ENCODE data around the gene TESPA1.

The TESPA1 gene

GRCh38 chr12:54984658-54985376 lies at the start of gene TESPA1:
TESPA1 (minus strand) TSS chr12:54984762; CDS start chr12:54974562, 10,200 bp downstream.
- H3K36me3 Mint-ChIP-seq = peaks cover 29 to 39% of the 10 kb centered on the region in 2 donors
- peak within 1 kb of the TSS; percentile 87 to 89 for H3K4me3 Mint-ChIP-seq
- H3K27me3 Mint-ChIP-seq = no peaks in the 10 kb centered on the region
- peak within 1 kb of the TSS; percentile 93 for H3K27ac Mint-ChIP-seq
- peaks cover 42 to 72% of the 10 kb centered on the region in 2 donors for H3K4me1 Mint-ChIP-seq
- H3K9me3 Mint-ChIP-seq = no peaks in the 10 kb centered on the region
- ATAC-seq (replicated peaks) (peak; percentile 95 to 97), DNase-seq (peak; percentile 77)

- ATAC-seq (replicated peaks) (no peak), DNase-seq (no peak)
- H3K4me1 Mint-ChIP-seq = peaks cover 33 to 38% of the 10 kb centered on the region in 2 donors
- H3K9me3 Mint-ChIP-seq = peaks cover 0 to 7% of the 10 kb centered on the region in 2 donors
- no peak overlapping the region for H3K4me3 Mint-ChIP-seq
- no peaks in the 10 kb centered on the region for H3K36me3 Mint-ChIP-seq
- no peak overlapping the region for H3K27ac Mint-ChIP-seq
- peaks cover 0 to 8% of the 10 kb centered on the region in 2 donors for H3K27me3 Mint-ChIP-seq
These were observed 49.7 kb upstream of the TESPA1 start for GRCh38 chr12:55034218-55034617.

DNA sequence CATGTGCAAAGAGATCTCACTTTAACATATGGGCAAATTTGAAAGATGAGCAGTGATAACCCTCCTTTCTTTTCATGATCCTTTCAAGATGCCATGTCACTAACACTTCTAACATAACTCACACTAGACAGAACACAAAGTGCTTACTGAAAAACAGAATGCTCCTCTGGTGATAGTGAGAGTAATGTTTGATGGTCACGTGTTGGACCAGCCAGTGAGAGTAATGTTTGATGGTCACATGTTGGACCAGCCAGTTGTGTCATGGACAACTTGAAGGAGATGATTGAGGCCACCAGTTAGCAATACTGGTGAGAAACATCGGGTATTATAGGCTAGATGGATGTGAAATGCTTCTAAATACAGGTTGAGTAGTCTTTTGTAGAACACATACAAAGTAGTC lies 40.9 kb upstream of the TESPA1 start:
- peaks cover 25 to 36% of the 10 kb centered on the region in 2 donors for H3K27me3 Mint-ChIP-seq
- DNase-seq = no peak
- no peak overlapping the region for H3K27ac Mint-ChIP-seq
- H3K36me3 Mint-ChIP-seq = no peaks in the 10 kb centered on the region
- peaks cover 0 to 1% of the 10 kb centered on the region in 2 donors for H3K4me1 Mint-ChIP-seq
- H3K9me3 Mint-ChIP-seq = no peaks in the 10 kb centered on the region
- no peak for ATAC-seq (replicated peaks)
- H3K4me3 Mint-ChIP-seq = no peak overlapping the region

- Mint-ChIP-seq H3K27ac (no peak overlapping the region), H3K4me1 (peaks cover 7 to 10% of the 10 kb centered on the region in 2 donors), H3K36me3 (no peaks in the 10 kb centered on the region), H3K27me3 (peaks cover 34 to 41% of the 10 kb centered on the region in 2 donors), H3K4me3 (no peak overlapping the region), H3K9me3 (peaks cover 0 to 1% of the 10 kb centered on the region in 2 donors)
- ATAC-seq (replicated peaks) (no peak), DNase-seq (no peak)
These were observed 40.0 kb upstream of the TESPA1 start for GRCh38 chr12:55024575-55024974.

GRCh38 chr12:55019784-55020183 lies 35.2 kb upstream of the TESPA1 start, which contains the start of gene NEUROD4:
NEUROD4 (plus strand) TSS chr12:55019974; CDS start chr12:55026440, 6,466 bp downstream.
- H3K27me3 Mint-ChIP-seq = peaks cover 41 to 47% of the 10 kb centered on the region in 2 donors
- peaks cover 12 to 14% of the 10 kb centered on the region in 2 donors for H3K4me1 Mint-ChIP-seq
- no peak within 1 kb of the TSS for H3K27ac Mint-ChIP-seq
- DNase-seq (peak; percentile 11), ATAC-seq (replicated peaks) (peak; percentile 63 to 82)
- peak within 1 kb of the TSS in 1 of 2 donors; percentile 47 for H3K4me3 Mint-ChIP-seq
- no peaks in the 10 kb centered on the region for H3K36me3 Mint-ChIP-seq
- peaks cover 0 to 1% of the 10 kb centered on the region in 2 donors for H3K9me3 Mint-ChIP-seq

DNA sequence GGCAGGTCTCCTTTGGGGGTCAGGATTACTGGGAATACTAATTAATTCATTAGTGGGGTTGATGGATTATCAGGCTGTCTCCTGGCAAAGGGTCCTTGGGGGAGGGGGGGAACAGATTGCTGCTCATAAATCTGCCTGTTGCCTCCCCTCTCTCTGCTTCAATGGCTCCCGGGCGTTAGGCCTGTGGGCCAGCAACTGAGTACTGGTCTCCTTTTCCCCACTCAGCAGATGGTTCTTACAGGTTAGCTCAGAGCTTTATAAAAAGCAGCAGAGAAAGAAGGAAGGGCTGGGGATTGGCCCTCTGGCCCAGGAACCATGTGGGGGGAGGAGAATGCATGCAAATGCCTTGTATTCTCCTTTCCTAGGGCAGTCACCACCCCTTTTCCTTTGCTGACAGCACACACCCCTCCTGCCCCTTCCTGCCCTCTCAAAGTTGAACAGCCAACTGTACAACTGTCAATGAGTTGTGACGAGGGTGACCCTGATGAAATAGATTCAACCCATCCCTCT lies 32.9 kb upstream of the TESPA1 start:
- Mint-ChIP-seq H3K36me3 (peaks cover 0 to 5% of the 10 kb centered on the region in 2 donors), H3K4me1 (peaks cover 12 to 14% of the 10 kb centered on the region in 2 donors), H3K4me3 (no peak overlapping the region), H3K27ac (no peak overlapping the region), H3K27me3 (peaks cover 43% of the 10 kb centered on the region in 2 donors), H3K9me3 (peaks cover 11 to 17% of the 10 kb centered on the region in 2 donors)
- DNase-seq (no peak), ATAC-seq (replicated peaks) (no peak)

- DNase-seq (no peak), ATAC-seq (replicated peaks) (no peak)
- Mint-ChIP-seq H3K27ac (no peak overlapping the region), H3K4me3 (no peak overlapping the region), H3K27me3 (peaks cover 28 to 39% of the 10 kb centered on the region in 2 donors), H3K4me1 (no peaks in the 10 kb centered on the region), H3K9me3 (peaks cover 17 to 20% of the 10 kb centered on the region in 2 donors), H3K36me3 (peaks cover 3 to 8% of the 10 kb centered on the region in 2 donors)
These were observed 24.5 kb upstream of the TESPA1 start for GRCh38 chr12:55008944-55009585.

GRCh38 chr12:55002355-55002754 lies 17.8 kb upstream of the TESPA1 start:
- Mint-ChIP-seq H3K36me3 (peaks cover 3 to 18% of the 10 kb centered on the region in 2 donors), H3K4me1 (peaks cover 10 to 15% of the 10 kb centered on the region in 2 donors), H3K9me3 (peaks cover 3 to 10% of the 10 kb centered on the region in 2 donors), H3K27ac (no peak overlapping the region), H3K4me3 (no peak overlapping the region), H3K27me3 (no peaks in the 10 kb centered on the region)
- DNase-seq = no peak
- ATAC-seq (replicated peaks) = no peak

GRCh38 chr12:55001198-55001868 lies 16.8 kb upstream of the TESPA1 start:
- peaks cover 3 to 18% of the 10 kb centered on the region in 2 donors for H3K36me3 Mint-ChIP-seq
- H3K27ac Mint-ChIP-seq = peak overlapping the region; percentile 3
- DNase-seq (no peak), ATAC-seq (replicated peaks) (peak; percentile 56 to 67)
- H3K27me3 Mint-ChIP-seq = peaks cover 0 to 6% of the 10 kb centered on the region in 2 donors
- H3K4me3 Mint-ChIP-seq = no peak overlapping the region
- peaks cover 0 to 9% of the 10 kb centered on the region in 2 donors for H3K9me3 Mint-ChIP-seq
- H3K4me1 Mint-ChIP-seq = peaks cover 10 to 15% of the 10 kb centered on the region in 2 donors

DNA sequence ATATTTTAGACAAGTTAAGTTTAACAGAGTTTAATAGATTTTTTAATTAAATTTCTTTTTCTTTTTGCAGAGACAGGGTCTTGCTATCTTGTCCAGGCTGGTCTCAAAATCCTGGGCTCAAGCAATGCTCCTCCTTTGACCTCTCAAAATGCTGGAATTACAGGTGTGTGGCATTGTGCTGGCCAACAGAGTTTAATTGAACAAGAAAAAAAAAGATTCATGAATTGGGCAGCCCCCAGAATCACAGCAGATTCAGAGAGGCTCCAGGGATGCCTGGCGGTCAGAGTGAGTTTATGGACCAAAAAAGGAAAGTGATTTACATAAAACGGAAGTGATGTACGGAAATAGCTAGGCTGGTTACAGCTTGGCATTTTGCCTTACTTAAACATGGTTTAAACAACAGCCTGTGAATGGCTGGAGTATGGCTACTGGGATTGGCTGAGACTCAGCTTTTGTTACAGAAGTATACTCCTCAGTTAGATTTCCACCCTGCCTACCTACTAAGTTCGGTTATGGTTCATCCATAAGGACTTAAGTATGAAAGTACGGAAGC lies 14.5 kb upstream of the TESPA1 start:
- H3K27me3 Mint-ChIP-seq = peaks cover 8 to 9% of the 10 kb centered on the region in 2 donors
- peaks cover 0 to 6% of the 10 kb centered on the region in 2 donors for H3K9me3 Mint-ChIP-seq
- H3K36me3 Mint-ChIP-seq = peaks cover 2 to 15% of the 10 kb centered on the region in 2 donors
- no peak for DNase-seq
- no peak overlapping the region for H3K4me3 Mint-ChIP-seq
- H3K27ac Mint-ChIP-seq = no peak overlapping the region
- peaks cover 10 to 15% of the 10 kb centered on the region in 2 donors for H3K4me1 Mint-ChIP-seq
- no peak for ATAC-seq (replicated peaks)

GRCh38 chr12:54997929-54998522 lies 13.5 kb upstream of the TESPA1 start:
- Mint-ChIP-seq H3K4me1 (peaks cover 13 to 15% of the 10 kb centered on the region in 2 donors), H3K27ac (no peak overlapping the region), H3K36me3 (peaks cover 2 to 12% of the 10 kb centered on the region in 2 donors), H3K27me3 (peaks cover 8 to 9% of the 10 kb centered on the region in 2 donors), H3K4me3 (no peak overlapping the region), H3K9me3 (peaks cover 0 to 6% of the 10 kb centered on the region in 2 donors)
- ATAC-seq (replicated peaks) = no peak
- no peak for DNase-seq

DNA sequence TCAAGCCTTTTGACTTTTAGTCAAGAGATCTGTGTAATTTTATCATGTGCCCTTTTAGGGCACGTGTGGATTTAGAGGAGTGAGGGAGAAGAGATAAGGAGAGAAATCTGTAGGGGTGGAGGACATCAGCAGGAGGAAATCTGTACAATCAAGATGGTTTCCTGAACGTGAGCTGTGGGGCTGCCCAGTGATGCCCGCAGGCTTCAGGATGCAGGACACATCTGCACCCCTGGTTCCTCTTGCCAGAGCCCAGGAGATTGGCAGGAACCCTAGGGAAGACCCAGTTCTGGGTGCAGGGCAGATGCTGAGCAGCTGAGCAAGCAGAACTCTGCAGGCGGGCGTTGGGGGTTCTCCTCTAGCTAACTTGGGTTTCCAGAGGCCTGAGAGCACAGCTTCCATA lies 11.6 kb upstream of the TESPA1 start:
- H3K27me3 Mint-ChIP-seq = peaks cover 8 to 9% of the 10 kb centered on the region in 2 donors
- DNase-seq (no peak), ATAC-seq (replicated peaks) (no peak)
- H3K4me1 Mint-ChIP-seq = peaks cover 17% of the 10 kb centered on the region in 2 donors
- H3K36me3 Mint-ChIP-seq = peaks cover 2 to 12% of the 10 kb centered on the region in 2 donors
- no peak overlapping the region for H3K27ac Mint-ChIP-seq
- peaks cover 0 to 6% of the 10 kb centered on the region in 2 donors for H3K9me3 Mint-ChIP-seq
- no peak overlapping the region for H3K4me3 Mint-ChIP-seq

DNA sequence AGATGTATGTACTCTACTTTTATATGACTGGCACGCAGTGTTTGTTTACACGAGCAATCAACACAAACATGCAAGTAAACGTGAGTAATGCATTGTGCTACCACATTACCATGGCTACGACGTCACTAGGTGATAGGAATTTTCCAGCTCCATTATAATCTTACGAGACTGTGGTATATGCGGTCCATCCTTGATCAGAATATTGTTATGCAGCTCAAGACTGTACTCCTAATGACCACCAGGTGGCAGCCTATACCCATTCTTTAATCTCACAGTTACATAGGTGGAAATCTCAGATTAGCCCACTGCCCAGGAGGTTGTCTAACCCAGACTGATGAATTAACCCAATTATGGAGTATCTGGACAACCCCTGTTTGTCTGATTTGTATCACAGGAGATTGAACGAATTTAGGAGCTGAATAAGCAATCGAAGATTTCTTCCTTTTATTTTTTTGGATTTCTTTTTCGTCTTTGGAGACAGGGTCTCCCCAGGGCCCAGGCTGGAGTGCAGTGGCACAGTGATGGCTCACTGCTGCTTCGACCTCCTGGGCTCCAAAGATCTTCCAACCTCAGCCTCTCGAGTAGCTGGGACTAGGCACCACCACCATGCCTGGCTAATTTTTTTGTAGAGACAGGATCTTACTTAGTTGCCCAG lies 8.7 kb upstream of the TESPA1 start:
- Mint-ChIP-seq H3K27me3 (peaks cover 8 to 9% of the 10 kb centered on the region in 2 donors), H3K27ac (no peak overlapping the region), H3K9me3 (peaks cover 0 to 3% of the 10 kb centered on the region in 2 donors), H3K36me3 (peaks cover 2 to 6% of the 10 kb centered on the region in 2 donors), H3K4me3 (no peak overlapping the region), H3K4me1 (peaks cover 33 to 37% of the 10 kb centered on the region in 2 donors)
- ATAC-seq (replicated peaks) = peak; percentile 64 to 67
- DNase-seq = peak; percentile 45

Data from stimulated activated naive B cell treated with anti-CD40 and anti-IgM and Interleukin-4, amounts not matched to agents 10 μg/mL and 1 μg/mL and 100 μg/mL, for 72 hours (primary cell).